GM12865 (cell line): ENCODE measurements around the gene HEPHL1.

Experiments
- DNase-seq: peaks from one replicate; pipeline ENCODE4 v3.0.0; 2010; ENCODE audit warnings: low read depth
- H3K4me3 ChIP-seq: 2 replicates; pipeline ENCODE4 v1.5.1; 2011; ENCODE audit warnings: mild to moderate bottlenecking, low read depth, low read length, control low read depth
- CTCF ChIP-seq: IDR thresholded peaks from 2 replicates; pipeline ENCODE4 v1.5.1; 2011; ENCODE audit warnings: low read length, control low read depth, low read depth, inconsistent platforms; ENCODE audit not compliant: insufficient read depth; ENCODE audit errors: missing control alignments

The HEPHL1 gene

DNA sequence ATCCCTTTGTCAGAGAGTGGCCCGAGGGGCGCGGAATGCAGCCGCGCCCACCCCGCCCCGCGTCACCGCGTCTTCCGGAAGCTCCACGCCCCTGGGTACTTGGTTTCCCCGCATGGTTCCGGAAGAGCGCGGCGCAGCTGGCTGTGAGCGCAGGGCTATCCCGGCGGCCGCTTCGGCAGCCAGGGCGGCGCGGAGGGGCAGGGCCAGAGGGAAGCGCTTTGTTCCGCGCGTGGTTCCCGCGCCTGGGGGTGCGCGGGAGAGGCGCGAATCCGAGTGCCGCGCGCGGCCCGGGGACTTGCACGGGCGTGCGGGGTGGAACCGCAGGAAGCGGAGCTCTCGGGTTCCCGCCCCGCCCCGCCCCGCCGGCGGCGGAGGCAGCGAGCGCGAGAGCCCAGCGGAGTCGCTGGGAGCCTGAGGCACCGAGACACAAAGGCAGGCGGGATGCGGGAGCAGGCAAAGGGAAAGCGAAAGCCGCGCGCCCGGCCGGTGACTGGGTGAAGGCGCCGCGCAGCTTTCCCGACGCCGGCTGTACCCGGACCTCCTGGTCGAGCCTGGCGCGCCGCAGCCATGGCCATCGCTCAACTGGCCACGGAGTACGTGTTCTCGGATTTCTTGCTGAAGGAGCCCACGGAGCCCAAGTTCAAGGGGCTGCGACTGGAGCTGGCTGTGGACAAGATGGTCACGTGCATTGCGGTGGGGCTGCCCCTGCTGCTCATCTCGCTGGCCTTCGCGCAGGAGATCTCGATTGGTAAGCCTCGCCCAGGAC is 107.8 kb downstream of the HEPHL1 start, which contains the start of gene PANX1:
PANX1 (plus strand) TSS at position 96 of the 766 bp plus-strand sequence; CDS start at position 568, 472 bp downstream.
- DNase-seq: peak; percentile 89
- no peak for TF ChIP-seq CTCF
- peak within 1 kb of the TSS; percentile 94 for H3K4me3 ChIP-seq

- TF ChIP-seq CTCF: no peak
- DNase-seq: peak; percentile 27
Measured at GRCh38 chr11:94129512-94130297, 108.6 kb downstream of the HEPHL1 start.

GRCh38 chr11:94130298-94131046 is 109.3 kb downstream of the HEPHL1 start:
- peak overlapping the region; percentile 94 for H3K4me3 ChIP-seq
- no peak for TF ChIP-seq CTCF
- no peak for DNase-seq

More at GRCh38 chr11:94129512-94130297, 108.6 kb downstream of the HEPHL1 start:
- peak overlapping the region; percentile 94 for H3K4me3 ChIP-seq

GRCh38 chr11:94131047-94131717 is 110.0 kb downstream of the HEPHL1 start:
- no peak for TF ChIP-seq CTCF
- H3K4me3 ChIP-seq: no peak overlapping the region

GRCh38 chr11:94131718-94132115 is 110.6 kb downstream of the HEPHL1 start:
- H3K4me3 ChIP-seq: no peak overlapping the region
- no peak for DNase-seq
- TF ChIP-seq CTCF: no peak

More at GRCh38 chr11:94131047-94131717, 110.0 kb downstream of the HEPHL1 start:
- no peak for DNase-seq

GRCh38 chr11:94132152-94132558 is 111.0 kb downstream of the HEPHL1 start:
- no peak for TF ChIP-seq CTCF
- no peak for DNase-seq
- no peak overlapping the region for H3K4me3 ChIP-seq
